ENCODE results near the gene INSYN2B.

The INSYN2B gene

GRCh38 chr5:169980418-169981053, at the start of gene INSYN2B:
Gene INSYN2B (minus strand): TSS chr5:169980495. CDS start chr5:169883898, 96,597 bp downstream.
- TF ChIP-seq CTCF (IDR thresholded peaks at IDR 0.05; ENCODE audit: low read length): peak; percentile 88
- TF ChIP-seq EZH2 (IDR thresholded peaks at IDR 0.05; ENCODE audit: borderline replicate concordance, low read length): no peak
- Histone ChIP-seq H4K20me1 (ENCODE audit: insufficient read depth, low read length) (no peaks in the 10 kb centered on the region), H3K9me2 (ENCODE audit: low read depth, low read length) (no peaks in the 10 kb centered on the region), H3K27me3 (ENCODE audit: insufficient read depth, low read length) (no peaks in the 10 kb centered on the region), H2AFZ (ENCODE audit: low read length) (no peak within 1 kb of the TSS), H3K36me3 (ENCODE audit: insufficient read depth, low read length) (peaks cover 20% of the 10 kb centered on the region; the same call in 1 of the 2 replicates), H3K79me2 (ENCODE audit: insufficient read depth, low read length) (no peaks in the 10 kb centered on the region), H3K27ac (ENCODE audit: low read depth, low read length, poor library complexity, severe bottlenecking) (no peak within 1 kb of the TSS), H3K4me2 (ENCODE audit: low read length) (peak within 1 kb of the TSS; percentile 37; the same call in 1 of the 2 replicates), H3F3A (ENCODE audit: insufficient read depth, low read length) (no peaks in the 10 kb centered on the region), H3K4me1 (ENCODE audit: insufficient read depth, low read length, severe bottlenecking) (peaks cover 11% of the 10 kb centered on the region), H3K9ac (ENCODE audit: low read length) (no peak within 1 kb of the TSS), H3K4me3 (ENCODE audit: low read depth, low read length, poor library complexity, severe bottlenecking) (no peak within 1 kb of the TSS), H3K9me3 (ENCODE audit: low read length) (no peaks in the 10 kb centered on the region)

GRCh38 chr5:170028124-170028523, 47.8 kb upstream of the INSYN2B start:
- no peaks in the 10 kb centered on the region for H3K4me1 ChIP-seq (ENCODE audit: insufficient read depth, low read length, severe bottlenecking)
- H3K9me2 ChIP-seq (ENCODE audit: low read depth, low read length): no peaks in the 10 kb centered on the region
- no peak for TF ChIP-seq CTCF (IDR thresholded peaks at IDR 0.05; ENCODE audit: low read length)
- TF ChIP-seq EZH2 (IDR thresholded peaks at IDR 0.05; ENCODE audit: borderline replicate concordance, low read length): no peak
- no peaks in the 10 kb centered on the region for H3F3A ChIP-seq (ENCODE audit: insufficient read depth, low read length)
- no peaks in the 10 kb centered on the region for H3K27me3 ChIP-seq (ENCODE audit: insufficient read depth, low read length)
- peaks cover 47% of the 10 kb centered on the region for H3K36me3 ChIP-seq (ENCODE audit: insufficient read depth, low read length)
- H2AFZ ChIP-seq (ENCODE audit: low read length): no peak overlapping the region
- no peak overlapping the region for H3K9ac ChIP-seq (ENCODE audit: low read length)
- H3K27ac ChIP-seq (ENCODE audit: low read depth, low read length, poor library complexity, severe bottlenecking): no peak overlapping the region
- no peaks in the 10 kb centered on the region for H3K79me2 ChIP-seq (ENCODE audit: insufficient read depth, low read length)
- H3K9me3 ChIP-seq (ENCODE audit: low read length): no peaks in the 10 kb centered on the region
- H3K4me3 ChIP-seq (ENCODE audit: low read depth, low read length, poor library complexity, severe bottlenecking): no peak overlapping the region
- no peak overlapping the region for H3K4me2 ChIP-seq (ENCODE audit: low read length)
- no peaks in the 10 kb centered on the region for H4K20me1 ChIP-seq (ENCODE audit: insufficient read depth, low read length)

GRCh38 chr5:170025853-170026252, 45.6 kb upstream of the INSYN2B start:
- H4K20me1 ChIP-seq (ENCODE audit: insufficient read depth, low read length): no peaks in the 10 kb centered on the region
- H3K9me2 ChIP-seq (ENCODE audit: low read depth, low read length): no peaks in the 10 kb centered on the region
- H3K36me3 ChIP-seq (ENCODE audit: insufficient read depth, low read length): peaks cover 59% of the 10 kb centered on the region
- H3K9ac ChIP-seq (ENCODE audit: low read length): no peak overlapping the region
- no peak overlapping the region for H2AFZ ChIP-seq (ENCODE audit: low read length)
- no peaks in the 10 kb centered on the region for H3F3A ChIP-seq (ENCODE audit: insufficient read depth, low read length)
- H3K9me3 ChIP-seq (ENCODE audit: low read length): no peaks in the 10 kb centered on the region
- no peak overlapping the region for H3K4me3 ChIP-seq (ENCODE audit: low read depth, low read length, poor library complexity, severe bottlenecking)
- no peaks in the 10 kb centered on the region for H3K27me3 ChIP-seq (ENCODE audit: insufficient read depth, low read length)
- no peak overlapping the region for H3K4me2 ChIP-seq (ENCODE audit: low read length)
- no peaks in the 10 kb centered on the region for H3K4me1 ChIP-seq (ENCODE audit: insufficient read depth, low read length, severe bottlenecking)
- no peaks in the 10 kb centered on the region for H3K79me2 ChIP-seq (ENCODE audit: insufficient read depth, low read length)
- H3K27ac ChIP-seq (ENCODE audit: low read depth, low read length, poor library complexity, severe bottlenecking): no peak overlapping the region
- TF ChIP-seq CTCF (IDR thresholded peaks at IDR 0.05; ENCODE audit: low read length) (no peak), EZH2 (IDR thresholded peaks at IDR 0.05; ENCODE audit: borderline replicate concordance, low read length) (no peak)

Data from OCI-LY1 (cell line).